HG03097 (cell line): ENCODE results near the gene PPM1M.
"Not testable (repeated sequence)": the region's sequence is repeated elsewhere in the genome, so short reads cannot be mapped to it uniquely, and the experiment has no call there.

Experiments used
- ATAC-seq: cut with Tn5 transposase; IDR thresholded peaks from one replicate; pipeline ENCODE4 v1.9.1; 2021; ENCODE audit not compliant: unreplicated experiment, low FRiP score

Gene PPM1M

DNA sequence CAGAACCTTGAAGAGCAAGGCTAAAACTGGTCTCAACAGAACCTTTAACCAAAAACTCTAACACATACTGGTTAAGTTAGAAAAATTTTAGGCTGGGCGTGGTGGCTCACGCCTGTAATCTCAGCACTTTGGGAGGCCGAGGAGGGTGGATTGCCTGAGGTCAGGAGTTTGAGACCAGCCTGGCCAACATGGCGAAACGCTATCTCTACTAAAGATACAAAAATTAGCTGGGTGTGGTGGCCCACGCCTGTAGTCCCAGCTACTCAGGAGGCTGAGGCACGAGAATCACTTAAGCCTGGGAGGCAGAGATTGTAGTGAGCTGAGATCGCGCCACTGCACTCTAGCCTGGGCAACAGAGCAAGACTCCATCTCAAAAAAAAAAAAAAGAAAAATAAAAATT, 26.6 kb downstream of the PPM1M start:
- ATAC-seq, result not testable (repeated sequence)

DNA sequence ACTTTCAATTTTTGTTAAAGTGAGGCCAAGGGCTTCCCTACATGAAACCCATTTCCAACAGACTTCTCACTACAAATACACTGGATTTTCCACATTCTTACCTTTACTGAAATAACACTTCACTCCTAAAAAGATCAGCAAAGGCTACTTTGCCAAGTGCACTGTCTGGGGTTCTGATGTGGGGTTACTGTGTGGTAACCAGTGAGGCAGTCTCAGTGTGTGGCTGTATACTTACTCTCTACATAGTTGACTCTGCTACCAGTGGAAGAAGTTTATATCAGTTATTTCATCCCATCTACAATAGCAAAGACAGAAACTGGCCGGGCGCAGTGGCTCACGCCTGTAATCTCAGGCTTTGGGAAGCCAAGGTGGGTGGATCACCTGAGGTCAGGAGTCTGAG, 27.3 kb downstream of the PPM1M start:
- no peak for ATAC-seq

DNA sequence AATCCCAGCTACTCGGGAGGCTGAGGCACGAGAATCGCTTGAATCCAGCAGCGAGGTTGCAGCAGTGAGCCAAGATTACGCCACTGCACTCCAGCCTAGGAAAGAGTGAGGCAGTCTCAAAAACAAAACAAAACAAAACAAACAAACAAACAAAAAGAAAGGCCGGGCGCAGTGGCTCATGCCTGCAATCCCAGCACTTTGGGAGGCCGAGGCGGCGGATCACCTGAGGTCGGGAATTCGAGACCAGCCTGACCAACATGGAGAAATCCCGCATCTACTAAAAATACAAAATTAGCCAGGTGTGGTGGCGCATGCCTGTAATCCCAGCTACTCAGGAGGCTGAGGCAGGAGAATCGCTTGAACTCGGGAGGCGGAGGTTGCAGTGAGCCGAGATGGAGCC, 29.2 kb downstream of the PPM1M start:
- ATAC-seq, result not testable (repeated sequence)

DNA sequence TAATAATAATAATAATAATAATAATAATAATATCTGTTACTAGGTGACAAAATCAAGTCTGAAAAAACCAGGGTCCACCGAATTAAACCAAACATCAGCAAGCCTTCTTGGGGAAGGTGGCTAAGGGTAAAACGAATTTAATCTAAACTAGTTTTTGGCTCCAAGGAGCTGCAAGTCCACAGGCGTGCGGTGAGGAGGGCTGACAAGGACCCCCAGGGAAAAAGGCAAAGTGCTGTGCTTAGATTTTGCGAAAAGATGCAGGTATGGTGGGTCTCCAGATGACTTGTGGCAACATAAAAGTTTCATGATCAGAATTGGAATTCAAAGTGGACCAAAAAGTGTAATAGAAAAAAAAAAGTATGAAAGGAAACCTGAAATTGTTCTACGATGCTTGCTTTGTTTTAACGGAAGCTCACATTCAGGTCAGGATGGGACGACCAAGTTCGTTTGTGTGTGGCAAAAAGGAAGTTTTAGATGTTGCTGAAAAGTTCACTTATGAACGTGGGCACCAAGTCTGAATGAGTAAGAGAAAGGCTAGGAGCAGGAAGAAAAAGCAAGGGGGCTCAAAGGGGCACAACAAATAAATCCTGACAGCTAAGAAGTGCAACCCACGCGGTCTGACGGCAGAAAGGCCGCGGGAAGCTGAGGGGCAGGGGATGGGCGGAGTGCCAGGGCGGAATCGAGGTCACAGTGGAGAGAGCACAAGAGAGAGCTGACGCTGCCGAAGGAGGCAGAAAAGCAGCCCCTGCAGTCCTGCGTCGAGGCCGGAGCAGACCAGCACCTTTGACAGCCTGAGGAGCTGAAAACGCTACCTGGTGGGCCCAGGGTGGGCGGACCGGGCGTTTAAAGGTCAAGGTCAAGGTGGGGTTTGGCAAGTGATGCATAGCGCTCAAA, 31.8 kb downstream of the PPM1M start:
- ATAC-seq, result no peak

DNA sequence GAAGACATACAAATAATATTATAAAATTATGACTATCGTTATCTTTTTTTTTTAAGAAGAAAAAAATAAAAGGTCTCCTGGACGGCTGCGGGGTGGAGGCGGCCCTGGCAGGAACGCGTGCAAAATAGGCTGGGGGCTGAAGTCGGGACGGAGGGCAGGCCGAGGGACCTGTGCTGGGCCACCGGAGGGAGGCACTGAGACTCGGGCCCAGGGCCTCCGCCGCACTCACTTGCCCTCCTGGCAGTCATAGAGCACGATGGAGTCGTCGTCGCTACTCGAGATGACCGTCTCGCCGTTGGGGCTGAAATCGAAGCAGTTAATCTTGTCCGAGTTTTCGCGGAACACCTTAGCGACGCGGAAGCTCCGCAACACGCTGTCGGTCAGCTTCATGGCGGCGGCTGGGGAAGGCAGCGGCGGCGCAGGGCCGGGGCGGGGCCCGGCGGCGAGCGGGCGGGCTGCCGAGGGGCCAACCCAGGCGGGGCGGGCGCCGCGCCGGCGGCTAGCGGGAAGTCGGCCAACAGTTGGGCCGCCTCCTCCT, 32.5 kb downstream of the PPM1M start:
- ATAC-seq, result peak; percentile 50

DNA sequence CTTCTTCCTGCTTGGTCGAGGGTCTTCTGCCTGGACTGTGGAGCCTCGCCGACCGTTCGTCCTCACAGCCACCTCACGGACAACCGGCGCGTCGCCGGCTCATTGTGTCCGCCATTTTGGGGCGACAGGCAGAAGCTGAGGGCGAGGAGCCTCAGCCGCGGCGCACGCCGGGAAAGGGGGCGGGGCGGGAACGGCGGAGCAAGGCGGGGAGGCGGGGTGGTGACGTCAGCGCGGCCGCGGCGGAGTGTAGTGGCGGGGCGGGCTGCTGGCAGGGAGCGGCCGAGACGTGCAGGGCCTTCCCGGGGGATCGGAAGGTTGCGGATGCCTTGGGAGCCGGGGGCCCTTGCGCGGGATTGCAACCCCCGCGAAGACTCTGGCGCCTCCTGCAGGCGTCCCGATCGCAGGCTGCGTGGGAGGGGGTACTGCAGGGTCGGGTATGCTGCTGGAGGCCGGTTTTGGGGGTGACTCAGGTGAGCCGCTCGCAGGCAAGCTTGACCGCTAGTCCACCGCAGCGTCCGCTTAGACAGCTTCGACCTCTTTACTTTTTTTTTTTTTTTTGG, 33.0 kb downstream of the PPM1M start, which contains the start of gene WDR82:
TSS of gene WDR82 (minus strand) at position 140 of the 560 bp plus-strand sequence. CDS start 288 bp downstream, outside the sequence.
- ATAC-seq, result peak; percentile 82

DNA sequence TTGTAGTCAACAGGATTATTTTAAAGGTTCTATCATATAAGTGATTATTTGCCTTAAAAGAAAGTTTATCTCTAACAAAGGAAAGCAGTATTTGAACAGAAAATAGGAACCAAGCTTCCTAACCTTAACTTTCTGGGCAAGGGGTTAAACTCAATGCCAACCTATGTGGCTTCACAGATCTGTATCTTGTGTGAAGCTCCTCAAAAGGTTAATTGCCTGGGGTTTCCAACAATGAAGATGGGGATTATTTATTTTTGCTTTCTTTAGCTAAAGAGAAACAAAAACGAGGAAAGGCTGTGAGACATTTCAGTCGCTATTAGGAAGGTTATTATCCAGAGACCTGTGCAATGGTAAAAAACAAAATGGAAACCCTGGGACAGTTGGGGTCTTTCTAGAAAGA, 34.0 kb downstream of the PPM1M start:
- no peak for ATAC-seq

DNA sequence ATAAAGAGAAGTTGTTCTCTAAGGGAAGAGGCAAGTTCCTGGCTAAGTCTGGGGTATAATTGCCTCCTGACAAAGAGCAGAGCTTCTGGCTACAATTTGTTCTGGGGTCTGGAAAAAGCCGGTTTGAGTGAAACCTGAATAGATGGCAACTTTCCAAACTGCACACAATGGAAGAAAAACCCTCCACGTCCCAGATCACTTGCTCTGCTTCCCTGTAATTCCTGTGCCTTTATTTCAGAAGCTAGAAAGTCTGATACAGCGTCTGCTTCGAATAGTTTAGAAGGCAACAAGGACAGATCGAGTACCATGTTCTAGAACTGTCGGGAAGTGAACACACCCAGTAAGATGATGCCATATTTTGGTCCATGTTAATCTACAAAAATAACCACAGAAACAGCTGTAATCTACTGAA, 34.5 kb downstream of the PPM1M start:
- ATAC-seq, result no peak

DNA sequence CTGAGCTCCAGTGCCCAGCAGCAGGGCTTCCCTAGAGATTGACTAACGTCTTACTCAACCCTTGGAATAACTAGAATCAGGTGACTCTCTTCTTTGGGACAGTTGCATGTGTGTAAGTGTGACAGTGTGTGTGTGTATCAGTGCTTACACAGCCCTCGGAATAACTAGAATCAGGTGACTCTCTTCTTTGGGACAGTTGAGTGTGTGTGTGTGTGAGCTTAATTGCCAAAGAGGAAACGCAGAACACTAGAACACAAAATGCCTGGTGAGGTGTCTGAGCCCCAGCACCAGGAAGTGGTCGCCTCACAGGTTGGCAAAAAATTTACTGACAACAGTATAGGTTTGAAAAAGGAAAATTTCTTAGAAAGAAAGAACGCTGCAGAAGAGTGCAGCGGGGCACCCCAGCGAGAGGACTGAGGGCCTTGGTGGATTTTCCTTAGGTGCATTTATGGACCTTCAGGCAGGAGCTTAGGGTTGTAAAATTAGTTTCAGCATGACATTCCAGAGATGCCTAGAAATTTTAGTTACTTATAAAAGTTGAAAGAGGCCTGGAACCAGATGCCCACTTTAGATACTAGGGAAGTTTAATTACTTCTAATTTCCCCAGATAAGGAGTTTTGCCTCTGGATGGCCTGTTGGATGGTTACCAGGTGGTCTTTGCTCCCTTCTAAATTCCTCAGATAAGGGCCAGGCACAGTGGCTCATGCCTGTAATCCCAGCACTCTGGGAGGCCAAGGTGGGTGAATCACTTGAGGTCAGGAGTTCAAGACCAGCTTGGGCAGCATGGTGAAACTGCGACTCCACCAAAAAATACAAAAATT, 36.6 kb downstream of the PPM1M start:
- ATAC-seq, result no peak

DNA sequence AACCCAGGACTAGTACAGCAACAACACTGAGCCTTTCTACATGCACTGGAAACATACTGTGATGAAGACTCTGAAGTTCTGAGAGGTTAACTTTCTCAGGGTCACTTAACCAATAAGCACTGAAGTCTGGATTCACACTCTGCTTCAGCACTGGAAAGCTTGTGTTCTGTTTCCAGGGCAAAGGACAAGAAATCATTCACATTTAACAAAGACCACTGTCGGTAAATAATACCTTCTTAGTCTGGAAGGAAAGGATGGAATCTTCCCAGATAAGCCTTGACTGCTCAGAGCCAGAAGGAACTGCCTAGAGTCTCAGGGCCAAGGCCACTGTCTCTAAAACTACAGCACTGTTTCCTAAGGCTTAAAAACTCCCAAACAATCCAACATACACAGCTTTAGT, 37.7 kb downstream of the PPM1M start:
- no peak for ATAC-seq

DNA sequence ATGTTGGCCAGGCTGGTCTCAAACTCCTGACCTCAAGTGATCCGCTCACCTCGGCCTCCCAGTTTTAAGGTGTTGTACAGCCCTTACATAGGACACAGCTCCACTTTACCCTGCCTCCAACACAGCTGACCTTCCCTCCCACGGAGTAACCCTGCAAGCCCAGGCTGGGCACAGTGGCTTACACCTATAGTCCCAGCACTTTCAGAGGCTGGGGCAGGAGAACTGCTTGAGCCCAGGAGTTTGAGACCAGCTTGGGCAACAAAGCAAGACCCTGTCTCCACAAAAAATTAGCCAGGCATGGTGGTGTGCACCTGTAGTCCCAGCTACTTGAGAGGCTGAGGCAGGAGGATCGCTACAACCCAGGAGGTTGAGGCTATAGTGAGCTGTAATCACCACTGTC, 38.5 kb downstream of the PPM1M start:
- ATAC-seq, result not testable (repeated sequence)

DNA sequence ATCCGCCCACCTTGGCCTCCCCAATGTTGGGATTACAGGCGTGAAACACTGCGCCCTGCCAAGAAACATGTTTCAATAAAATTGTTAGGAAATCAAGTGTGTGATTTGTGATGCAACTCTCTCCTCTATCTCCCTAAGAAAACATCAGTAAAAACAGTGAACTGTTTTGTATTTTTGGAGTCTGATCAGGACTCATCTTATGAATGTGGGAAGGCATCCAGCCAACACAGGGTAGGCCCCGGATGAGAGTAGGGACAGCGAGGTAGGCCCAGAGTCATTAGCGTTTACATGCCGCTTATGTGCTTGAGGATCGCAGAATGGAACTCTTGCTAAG, 41.2 kb downstream of the PPM1M start:
- ATAC-seq, result no peak

DNA sequence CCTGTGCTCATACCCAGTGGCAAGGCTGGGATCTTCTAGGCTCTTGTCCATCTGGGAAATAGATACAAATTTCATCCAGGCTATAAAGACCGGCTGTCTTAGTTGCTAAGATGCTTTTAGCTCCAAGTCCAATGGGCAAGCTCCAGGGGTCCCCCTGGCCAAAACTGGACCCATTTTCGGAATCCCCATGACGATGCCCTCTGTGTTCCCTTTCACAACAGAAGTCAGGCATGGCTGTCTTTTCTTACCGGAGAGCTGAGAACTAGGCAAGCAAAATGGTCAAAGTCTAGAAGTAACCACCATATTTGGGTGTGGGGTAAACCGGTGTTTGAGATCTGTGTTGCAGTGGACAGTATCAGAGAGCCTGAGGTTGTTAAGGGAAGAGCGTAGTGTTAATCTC, 43.1 kb downstream of the PPM1M start:
- no peak for ATAC-seq

DNA sequence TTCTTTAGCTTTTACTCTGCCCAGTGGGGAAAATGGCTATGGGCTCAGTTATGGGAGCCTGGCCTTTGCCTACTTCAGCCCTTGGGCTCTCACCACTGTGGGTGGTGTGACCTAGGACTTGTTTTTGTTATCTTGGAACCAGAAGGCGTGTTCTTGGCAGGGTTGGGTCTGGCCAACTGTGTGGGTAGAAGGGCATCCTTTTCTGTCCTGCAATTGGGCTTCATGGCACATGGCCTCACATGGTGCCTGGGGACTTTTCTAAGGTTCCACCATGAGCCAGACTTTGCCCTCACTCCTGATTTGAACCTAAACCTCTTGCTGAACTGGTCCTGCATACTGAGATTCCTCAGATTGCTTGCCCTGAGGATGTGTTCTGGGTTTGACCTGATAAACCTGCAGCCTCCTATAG, 43.8 kb downstream of the PPM1M start:
- no peak for ATAC-seq

DNA sequence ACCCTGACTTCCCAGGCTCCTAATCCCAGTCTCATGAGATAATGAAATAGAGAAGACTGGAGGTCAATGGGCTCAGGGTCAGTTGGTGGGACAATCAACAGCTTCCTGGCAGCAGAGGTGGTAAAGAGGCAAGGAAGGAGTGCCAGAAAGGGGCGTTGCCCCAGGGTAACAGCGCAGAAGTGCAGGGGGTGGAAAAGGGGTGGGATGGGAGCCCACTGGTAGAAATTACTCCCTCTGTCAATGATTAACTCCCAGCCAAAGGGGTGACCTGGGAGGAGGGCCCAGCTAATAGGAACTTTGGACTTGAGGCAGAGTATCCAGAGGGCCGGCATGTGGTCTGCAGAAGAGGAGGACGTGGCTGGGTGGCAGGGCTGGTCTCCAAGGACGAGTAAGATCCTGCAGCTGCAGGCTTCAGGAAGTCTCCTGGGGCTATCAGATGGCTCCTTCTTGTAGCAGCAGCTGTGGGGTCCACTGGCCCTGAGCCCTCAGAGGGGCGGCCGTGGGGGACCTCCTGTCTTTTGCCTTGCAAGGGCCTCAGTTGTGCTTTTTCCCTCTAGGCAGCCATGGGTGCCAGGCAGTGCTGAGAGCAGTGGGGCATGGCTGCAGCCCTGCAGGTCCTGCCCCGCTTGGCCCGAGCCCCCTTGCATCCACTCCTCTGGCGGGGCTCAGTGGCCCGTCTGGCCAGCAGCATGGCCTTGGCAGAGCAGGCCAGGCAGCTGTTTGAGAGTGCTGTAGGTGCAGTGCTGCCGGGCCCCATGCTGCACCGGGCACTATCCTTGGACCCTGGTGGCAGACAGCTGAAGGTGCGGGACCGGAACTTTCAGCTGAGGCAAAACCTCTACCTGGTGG, 44.4 kb downstream of the PPM1M start:
- no peak for ATAC-seq

DNA sequence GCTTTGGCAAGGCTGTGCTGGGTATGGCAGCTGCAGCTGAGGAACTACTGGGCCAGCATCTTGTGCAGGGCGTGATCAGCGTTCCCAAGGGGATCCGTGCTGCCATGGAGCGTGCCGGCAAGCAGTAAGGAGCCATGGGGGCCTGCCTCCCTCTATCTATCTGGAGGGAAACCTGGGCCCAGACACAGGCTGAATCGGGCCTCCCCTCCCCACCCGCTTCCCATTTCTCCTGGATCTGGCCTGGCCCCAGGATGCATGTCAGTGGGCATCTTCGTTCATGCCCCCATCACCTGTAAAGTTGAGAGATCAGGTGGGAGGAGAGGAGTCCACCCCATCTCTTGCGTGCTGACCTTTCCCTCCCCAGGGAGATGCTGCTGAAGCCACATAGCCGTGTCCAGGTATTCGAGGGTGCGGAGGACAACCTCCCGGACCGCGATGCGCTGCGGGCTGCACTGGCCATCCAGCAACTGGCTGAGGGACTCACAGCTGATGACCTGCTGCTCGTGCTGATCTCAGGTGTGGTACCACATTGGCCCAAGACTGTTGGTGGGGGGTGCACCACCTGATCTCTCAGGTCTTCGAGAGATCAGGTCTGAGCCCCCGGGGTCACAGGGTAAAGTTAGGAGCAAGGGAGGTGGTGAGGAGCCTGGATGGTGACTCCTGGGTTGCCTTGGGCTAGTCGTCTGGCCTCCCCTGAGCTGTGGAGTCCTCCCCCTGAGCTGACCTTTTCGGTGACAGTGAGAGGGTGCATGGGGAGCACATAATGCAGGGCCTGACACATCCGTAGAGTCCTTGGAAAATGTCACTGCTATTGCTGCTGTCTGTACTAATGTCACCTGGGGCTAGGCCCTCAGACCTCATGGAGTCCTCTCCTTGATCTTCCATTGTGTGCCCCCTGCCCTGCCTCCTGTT, 45.3 kb downstream of the PPM1M start:
- no peak for ATAC-seq

DNA sequence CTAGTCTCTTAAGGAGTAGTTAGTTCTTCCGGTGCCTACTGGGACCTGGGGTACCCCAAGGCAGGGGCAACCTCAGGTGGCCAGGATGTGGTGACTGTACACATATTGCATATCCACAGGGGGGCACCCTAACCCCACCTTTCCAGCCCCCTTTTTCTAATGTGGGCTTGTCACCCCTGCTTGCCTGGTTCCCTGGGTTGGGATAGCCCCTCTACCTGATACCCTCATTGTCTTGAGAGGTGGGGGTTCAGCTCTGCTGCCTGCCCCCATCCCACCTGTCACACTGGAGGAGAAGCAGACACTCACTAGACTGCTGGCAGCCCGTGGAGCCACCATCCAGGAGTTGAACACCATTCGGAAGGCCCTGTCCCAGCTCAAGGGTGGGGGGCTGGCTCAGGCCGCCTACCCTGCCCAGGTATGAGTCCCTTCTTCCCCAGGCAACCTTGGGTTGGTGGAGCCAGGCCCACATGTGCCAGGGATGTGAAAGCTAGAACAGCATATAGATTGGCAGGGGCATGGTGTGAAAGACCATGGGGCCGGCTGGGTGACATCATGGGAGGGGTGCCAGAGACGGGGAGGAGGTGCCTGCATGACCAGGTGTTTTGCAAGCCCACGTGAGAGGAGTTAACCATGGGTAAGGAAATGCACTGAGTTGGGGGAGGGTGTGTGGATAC, 46.1 kb downstream of the PPM1M start:
- no peak for ATAC-seq

DNA sequence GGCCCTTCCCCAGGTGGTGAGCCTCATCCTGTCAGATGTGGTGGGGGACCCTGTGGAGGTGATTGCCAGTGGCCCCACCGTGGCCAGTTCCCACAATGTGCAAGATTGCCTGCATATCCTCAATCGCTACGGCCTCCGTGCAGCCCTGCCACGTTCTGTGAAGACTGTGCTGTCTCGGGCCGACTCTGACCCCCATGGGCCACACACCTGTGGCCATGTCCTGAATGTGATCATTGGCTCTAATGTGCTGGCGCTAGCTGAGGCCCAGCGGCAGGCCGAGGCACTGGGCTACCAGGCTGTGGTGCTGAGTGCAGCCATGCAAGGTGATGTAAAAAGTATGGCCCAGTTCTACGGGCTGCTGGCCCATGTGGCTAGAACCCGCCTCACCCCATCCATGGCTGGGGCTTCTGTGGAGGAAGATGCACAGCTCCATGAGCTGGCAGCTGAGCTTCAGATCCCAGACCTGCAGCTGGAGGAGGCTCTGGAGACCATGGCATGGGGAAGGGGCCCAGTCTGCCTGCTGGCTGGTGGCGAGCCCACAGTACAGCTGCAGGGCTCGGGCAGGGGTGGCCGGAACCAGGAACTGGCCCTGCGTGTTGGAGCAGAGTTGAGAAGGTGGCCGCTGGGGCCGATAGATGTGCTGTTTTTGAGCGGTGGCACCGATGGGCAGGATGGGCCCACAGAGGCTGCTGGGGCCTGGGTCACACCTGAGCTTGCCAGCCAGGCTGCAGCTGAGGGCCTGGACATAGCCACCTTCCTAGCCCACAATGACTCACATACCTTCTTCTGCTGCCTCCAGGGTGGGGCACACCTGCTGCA, 46.9 kb downstream of the PPM1M start:
- ATAC-seq, result no peak
